Hepatocyte (in vitro differentiated cells): ENCODE data around the gene AJUBA. TPM values are rescaled to one million over a fixed set of nuclear protein-coding genes. Genes with fewer than 3 reads are reported as not detected.

Experiments used
- DNase-seq: peaks from one replicate; pipeline ENCODE4 v3.0.0-alpha.2; 2016; ENCODE audit warnings: low spot score
- H2AFZ ChIP-seq: fragments of 200-600 bp; sonication (generic); 2 replicates; pipeline ENCODE4 v1.6.0; 2016; ENCODE audit warnings: antibody characterized with exemption, mild to moderate bottlenecking
- H3K27ac ChIP-seq: fragments of 200-600 bp; sonication (generic); 2 replicates; pipeline ENCODE4 v1.5.1; 2016; ENCODE audit warnings: mild to moderate bottlenecking
- H3K27me3 ChIP-seq: fragments of 200-600 bp; sonication (generic); 2 replicates; pipeline ENCODE4 v1.6.1; 2016
- H3K36me3 ChIP-seq: fragments of 200-600 bp; sonication (generic); replicated peaks from 2 replicates; pipeline ENCODE4 v1.5.1; 2016; ENCODE audit warnings: low read depth; ENCODE audit not compliant: insufficient read depth
- H3K4me1 ChIP-seq: fragments of 200-600 bp; sonication (generic); 2 replicates; pipeline ENCODE4 v1.5.1; 2016; ENCODE audit warnings: mild to moderate bottlenecking, moderate library complexity; ENCODE audit not compliant: insufficient read depth
- H3K4me2 ChIP-seq: fragments of 200-600 bp; sonication (generic); 2 replicates; pipeline ENCODE4 v1.6.0; 2016
- H3K4me3 ChIP-seq: fragments of 200-600 bp; sonication (generic); 2 replicates; pipeline ENCODE4 v1.5.1; 2016; ENCODE audit warnings: mild to moderate bottlenecking
- H3K79me2 ChIP-seq: fragments of 200-600 bp; sonication (generic); 2 replicates; pipeline ENCODE4 v1.6.0; 2017; ENCODE audit warnings: mild to moderate bottlenecking
- H3K9me2 ChIP-seq: fragments of 200-600 bp; sonication (generic); replicated peaks from 2 replicates; pipeline ENCODE4 v1.6.0; 2017; ENCODE audit warnings: mild to moderate bottlenecking; ENCODE audit not compliant: insufficient read depth
- H3K9me3 ChIP-seq: fragments of 200-600 bp; sonication (generic); 2 replicates; pipeline ENCODE4 v1.5.1; 2016; ENCODE audit warnings: low read depth, mild to moderate bottlenecking
- H4K20me1 ChIP-seq: fragments of 200-600 bp; sonication (generic); 2 replicates; pipeline ENCODE4 v1.6.0; 2016; ENCODE audit warnings: mild to moderate bottlenecking; ENCODE audit not compliant: insufficient read depth, poor library complexity, severe bottlenecking
- EZH2 ChIP-seq: fragments of 200-600 bp; sonication (generic); IDR thresholded peaks from 2 replicates; pipeline ENCODE4 v1.6.1; 2016; ENCODE audit warnings: antibody characterized with exemption, mild to moderate bottlenecking, borderline replicate concordance
- EZH2phosphoT487 ChIP-seq: fragments of 200-600 bp; sonication (generic); IDR thresholded peaks from one replicate; pipeline ENCODE4 v1.6.1; 2018; ENCODE audit warnings: antibody characterized with exemption, mild to moderate bottlenecking, low read depth, moderate library complexity; ENCODE audit not compliant: unreplicated experiment, severe bottlenecking
- WGBS: methylation state at CpG from one replicate; pipeline ENCODE4 v1.1.6; 2016; ENCODE audit warnings: low lambda C conversion rate; ENCODE audit errors: missing lambda C conversion rate; 5-methylcytosine and 5-hydroxymethylcytosine counted together
- polyA plus RNA-seq: library from polyadenylated mRNA; unstranded; fragments of >200 nt; fragmentation: Nextera tagmentation; extraction: Ambion mirVana; gene quantifications from 2 replicates; pipeline ENCODE4 v1.2.1, GENCODE V29; 2016
- total RNA-seq: library from RNA; depleted of rRNA; stranded (reverse); fragments of >200 nt; gene quantifications from 2 replicates; pipeline ENCODE4 v1.2.3, GENCODE V29; 2014
- TF ChIP-seq, protein P1 (sequence below): fragments of 200-600 bp; sonication (generic); IDR thresholded peaks from 2 replicates; pipeline ENCODE4 v1.5.1; 2016; ENCODE audit warnings: antibody characterized with exemption, mild to moderate bottlenecking; ENCODE audit not compliant: poor library complexity

AJUBA gene
- total and polyA plus RNA-seq, 2 experiments from 2014 or later: 43.2 to 80.8 TPM

DNA sequence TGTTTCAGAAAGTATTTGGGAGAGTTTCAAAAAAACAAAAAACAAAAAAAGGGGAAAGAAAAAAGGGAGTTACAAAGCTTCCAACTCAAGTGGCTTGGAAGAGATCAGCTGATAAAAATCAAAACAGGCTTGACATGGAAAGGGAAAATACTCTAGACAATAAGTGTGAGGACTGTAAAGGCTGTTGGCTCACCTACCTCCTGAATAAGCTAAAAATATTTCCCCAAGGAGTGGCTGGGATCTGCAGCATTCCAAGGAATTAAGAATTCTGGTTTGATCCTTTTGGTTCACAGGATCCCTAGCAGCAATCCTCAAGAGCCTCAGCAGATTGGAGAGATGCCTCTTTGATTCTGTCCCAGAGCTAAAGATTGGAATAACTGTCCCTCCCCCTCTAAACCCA is 11.2 kb upstream of the AJUBA start:
- H3K4me2 ChIP-seq: no peak overlapping the region
- no peak overlapping the region for H3K27ac ChIP-seq
- H2AFZ ChIP-seq: no peak overlapping the region
- H3K79me2 ChIP-seq: no peaks in the 10 kb centered on the region
- no peaks in the 10 kb centered on the region for H3K36me3 ChIP-seq
- no peak overlapping the region for H3K4me3 ChIP-seq
- no peaks in the 10 kb centered on the region for H4K20me1 ChIP-seq
- no peak for TF ChIP-seq EZH2
- no peak for TF ChIP-seq EZH2phosphoT487
- TF ChIP-seq, protein P1, sequence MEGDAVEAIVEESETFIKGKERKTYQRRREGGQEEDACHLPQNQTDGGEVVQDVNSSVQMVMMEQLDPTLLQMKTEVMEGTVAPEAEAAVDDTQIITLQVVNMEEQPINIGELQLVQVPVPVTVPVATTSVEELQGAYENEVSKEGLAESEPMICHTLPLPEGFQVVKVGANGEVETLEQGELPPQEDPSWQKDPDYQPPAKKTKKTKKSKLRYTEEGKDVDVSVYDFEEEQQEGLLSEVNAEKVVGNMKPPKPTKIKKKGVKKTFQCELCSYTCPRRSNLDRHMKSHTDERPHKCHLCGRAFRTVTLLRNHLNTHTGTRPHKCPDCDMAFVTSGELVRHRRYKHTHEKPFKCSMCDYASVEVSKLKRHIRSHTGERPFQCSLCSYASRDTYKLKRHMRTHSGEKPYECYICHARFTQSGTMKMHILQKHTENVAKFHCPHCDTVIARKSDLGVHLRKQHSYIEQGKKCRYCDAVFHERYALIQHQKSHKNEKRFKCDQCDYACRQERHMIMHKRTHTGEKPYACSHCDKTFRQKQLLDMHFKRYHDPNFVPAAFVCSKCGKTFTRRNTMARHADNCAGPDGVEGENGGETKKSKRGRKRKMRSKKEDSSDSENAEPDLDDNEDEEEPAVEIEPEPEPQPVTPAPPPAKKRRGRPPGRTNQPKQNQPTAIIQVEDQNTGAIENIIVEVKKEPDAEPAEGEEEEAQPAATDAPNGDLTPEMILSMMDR: no peak
- DNase-seq: no peak
- H3K27me3 ChIP-seq: no peaks in the 10 kb centered on the region
- H3K4me1 ChIP-seq: peaks cover 3% of the 10 kb centered on the region
- H3K9me2 ChIP-seq: no peaks in the 10 kb centered on the region
- H3K9me3 ChIP-seq: no peaks in the 10 kb centered on the region

DNA sequence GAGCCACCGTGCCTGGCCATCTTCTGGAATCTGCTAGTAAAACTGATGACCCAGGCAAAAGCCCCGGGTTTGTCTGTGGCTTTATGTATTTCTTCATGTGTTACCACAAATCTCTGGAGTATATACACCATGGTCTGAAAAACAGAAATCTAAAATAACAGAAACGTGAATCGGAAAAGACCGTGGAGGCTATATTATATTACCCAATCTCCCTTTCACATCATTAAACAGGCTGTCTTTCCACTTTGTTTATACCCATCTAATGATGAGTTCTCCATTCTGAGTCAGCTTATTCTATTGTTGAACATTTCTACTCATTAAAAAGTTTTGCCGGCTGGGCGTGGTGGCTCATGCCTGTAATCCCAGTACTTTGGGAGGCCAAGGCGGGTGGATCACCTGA is 9.5 kb upstream of the AJUBA start:
- Histone ChIP-seq H3K4me3 (no peak overlapping the region), H3K79me2 (no peaks in the 10 kb centered on the region), H3K36me3 (no peaks in the 10 kb centered on the region), H4K20me1 (no peaks in the 10 kb centered on the region), H2AFZ (no peak overlapping the region), H3K4me1 (peaks cover 3% of the 10 kb centered on the region), H3K9me2 (no peaks in the 10 kb centered on the region), H3K4me2 (no peak overlapping the region), H3K27ac (no peak overlapping the region), H3K27me3 (no peaks in the 10 kb centered on the region), H3K9me3 (no peaks in the 10 kb centered on the region)
- WGBS: 89% methylated on average over 8 of the region's 8 CpGs
- TF ChIP-seq EZH2: no peak
- TF ChIP-seq, protein P1: no peak
- TF ChIP-seq EZH2phosphoT487: no peak
- no peak for DNase-seq

DNA sequence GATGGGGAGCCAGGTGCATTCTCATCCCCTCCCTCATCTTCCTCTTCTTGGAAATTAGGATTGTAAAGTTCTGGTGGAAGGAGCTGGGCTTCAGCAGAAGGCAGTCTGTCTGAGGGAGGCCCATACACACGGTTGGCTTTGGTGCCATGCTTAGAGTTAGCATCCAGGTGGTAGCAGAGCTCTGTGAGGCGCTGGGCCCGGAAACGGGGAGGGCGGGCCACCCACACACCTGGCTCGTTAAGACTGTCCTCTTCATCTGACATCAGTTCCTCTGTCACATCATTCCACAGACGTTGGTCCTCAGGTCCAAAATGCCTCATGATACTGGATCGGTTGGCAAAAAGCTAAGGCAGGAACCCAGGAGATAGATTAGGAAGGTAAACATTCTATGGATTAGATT is 4.9 kb upstream of the AJUBA start:
- no peak overlapping the region for H3K27ac ChIP-seq
- no peaks in the 10 kb centered on the region for H3K9me2 ChIP-seq
- no peaks in the 10 kb centered on the region for H4K20me1 ChIP-seq
- peaks cover 14% of the 10 kb centered on the region for H3K79me2 ChIP-seq
- peaks cover 5% of the 10 kb centered on the region for H3K4me1 ChIP-seq
- H3K4me3 ChIP-seq: no peak overlapping the region
- no peak overlapping the region for H3K4me2 ChIP-seq
- H2AFZ ChIP-seq: no peak overlapping the region
- 94% methylated on average over 8 of the region's 8 CpGs for WGBS
- TF ChIP-seq, protein P1: no peak
- no peak for TF ChIP-seq EZH2phosphoT487
- no peak for TF ChIP-seq EZH2
- no peak for DNase-seq
- H3K36me3 ChIP-seq: no peaks in the 10 kb centered on the region
- no peaks in the 10 kb centered on the region for H3K9me3 ChIP-seq
- no peaks in the 10 kb centered on the region for H3K27me3 ChIP-seq

DNA sequence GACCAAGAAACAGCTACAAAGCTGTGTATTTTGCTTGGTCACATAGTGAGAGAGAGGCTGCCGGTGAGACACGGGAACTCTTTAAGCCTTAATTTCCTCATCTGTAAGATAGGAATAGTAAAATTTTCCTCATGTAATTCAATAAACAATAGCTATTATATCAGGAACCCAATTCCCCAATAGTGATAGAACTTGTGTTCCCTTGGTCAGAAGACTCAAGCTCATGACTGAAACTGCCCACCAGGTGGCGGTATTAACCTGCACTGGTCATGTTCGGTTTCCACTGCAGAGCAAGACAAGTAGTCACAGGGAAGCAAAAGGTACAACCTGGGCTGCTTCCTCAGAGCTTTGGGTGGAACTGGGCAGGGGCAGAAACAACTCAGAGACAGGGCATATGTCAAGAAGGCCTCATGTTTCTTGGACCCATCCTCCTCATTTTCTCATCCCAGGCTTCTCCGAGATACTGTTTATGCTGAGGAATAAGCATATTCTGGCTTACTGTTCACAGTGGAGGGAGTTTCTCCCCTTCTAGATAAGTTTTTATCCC is 4.2 kb upstream of the AJUBA start:
- peaks cover 5% of the 10 kb centered on the region for H3K4me1 ChIP-seq
- no peaks in the 10 kb centered on the region for H3K9me3 ChIP-seq
- no peaks in the 10 kb centered on the region for H4K20me1 ChIP-seq
- WGBS: 22% methylated on average over 5 of the region's 5 CpGs
- TF ChIP-seq, protein P1: peak; percentile 92
- no peak for TF ChIP-seq EZH2
- no peaks in the 10 kb centered on the region for H3K9me2 ChIP-seq
- no peaks in the 10 kb centered on the region for H3K27me3 ChIP-seq
- H3K4me3 ChIP-seq: no peak overlapping the region
- H3K27ac ChIP-seq: no peak overlapping the region
- H2AFZ ChIP-seq: no peak overlapping the region
- no peaks in the 10 kb centered on the region for H3K36me3 ChIP-seq
- H3K79me2 ChIP-seq: peaks cover 21% of the 10 kb centered on the region
- no peak overlapping the region for H3K4me2 ChIP-seq
- DNase-seq: peak; percentile 93
